ENCODE data around the gene OSBPL10.

OSBPL10 gene

GRCh38 chr3:31765871-31766270 lies 215.2 kb downstream of the OSBPL10 start:
- Histone ChIP-seq H3K27ac (no peak overlapping the region), H3K4me3 (no peak overlapping the region)

- no peak overlapping the region for H3K27ac ChIP-seq
- no peak overlapping the region for H3K4me3 ChIP-seq
Measured at GRCh38 chr3:31763731-31764130, 217.3 kb downstream of the OSBPL10 start.

- Histone ChIP-seq H3K4me3 (no peak overlapping the region), H3K27ac (no peak overlapping the region)
Measured at GRCh38 chr3:31762888-31763351, 218.1 kb downstream of the OSBPL10 start.

- Histone ChIP-seq H3K27ac (no peak overlapping the region), H3K4me3 (no peak overlapping the region)
Measured at GRCh38 chr3:31762097-31762764, 218.8 kb downstream of the OSBPL10 start.

- Histone ChIP-seq H3K4me3 (no peak overlapping the region), H3K27ac (no peak overlapping the region)
Measured at GRCh38 chr3:31760654-31761053, 220.4 kb downstream of the OSBPL10 start.

GRCh38 chr3:31758322-31758965 lies 222.6 kb downstream of the OSBPL10 start:
- H3K4me3 ChIP-seq: no peak overlapping the region
- H3K27ac ChIP-seq: no peak overlapping the region

GRCh38 chr3:31755926-31756658 lies 225.0 kb downstream of the OSBPL10 start:
- Histone ChIP-seq H3K27ac (peak overlapping the region in 2 of 21 experiments; percentile 32 to 35), H3K4me3 (peak overlapping the region in 1 of 7 experiments; percentile 12)

GRCh38 chr3:31754575-31755278 lies 226.3 kb downstream of the OSBPL10 start:
- no peak overlapping the region for H3K27ac ChIP-seq
- H3K4me3 ChIP-seq: no peak overlapping the region

- no peak overlapping the region for H3K27ac ChIP-seq
Measured at GRCh38 chr3:31753050-31753425, 228.0 kb downstream of the OSBPL10 start.

GRCh38 chr3:31752305-31753049 lies 228.6 kb downstream of the OSBPL10 start:
- Histone ChIP-seq H3K27ac (no peak overlapping the region), H3K4me3 (no peak overlapping the region)

More at GRCh38 chr3:31753050-31753425, 228.0 kb downstream of the OSBPL10 start:
- H3K4me3 ChIP-seq: no peak overlapping the region

GRCh38 chr3:31750341-31750740 lies 230.7 kb downstream of the OSBPL10 start:
- H3K4me3 ChIP-seq: no peak overlapping the region
- H3K27ac ChIP-seq: no peak overlapping the region

- Histone ChIP-seq H3K4me3 (no peak overlapping the region), H3K27ac (no peak overlapping the region)
Measured at GRCh38 chr3:31748933-31749295, 232.1 kb downstream of the OSBPL10 start.

- Histone ChIP-seq H3K4me3 (no peak overlapping the region), H3K27ac (no peak overlapping the region)
Measured at GRCh38 chr3:31748281-31748932, 232.7 kb downstream of the OSBPL10 start.

- Histone ChIP-seq H3K27ac (no peak overlapping the region), H3K4me3 (no peak overlapping the region)
Measured at GRCh38 chr3:31747785-31748184, 233.3 kb downstream of the OSBPL10 start.

GRCh38 chr3:31744913-31745312 lies 236.1 kb downstream of the OSBPL10 start:
- H3K4me3 ChIP-seq: no peak overlapping the region
- H3K27ac ChIP-seq: no peak overlapping the region

- Histone ChIP-seq H3K4me3 (no peak overlapping the region), H3K27ac (no peak overlapping the region)
Measured at GRCh38 chr3:31743331-31744089, 237.6 kb downstream of the OSBPL10 start.

- Histone ChIP-seq H3K4me3 (no peak overlapping the region), H3K27ac (no peak overlapping the region)
Measured at GRCh38 chr3:31740397-31740796, 240.7 kb downstream of the OSBPL10 start.

GRCh38 chr3:31738412-31738811 lies 242.7 kb downstream of the OSBPL10 start:
- H3K27ac ChIP-seq: no peak overlapping the region

More at GRCh38 chr3:31738412-31738811, 242.7 kb downstream of the OSBPL10 start:
- no peak overlapping the region for H3K4me3 ChIP-seq
